Inflammatory macrophage (primary cell): ENCODE results near the gene ODAD3.
"Not testable (repeated sequence)": the region's sequence is repeated elsewhere in the genome, so short reads cannot be mapped to it uniquely, and the experiment has no call there.

Source experiments
- DNase-seq, 2 donors: peaks; one replicate each; pipeline ENCODE4 v3.0.0-alpha.2; 2020 to 2022

Gene ODAD3

GRCh38 chr19:11401808-11402543, 32.9 kb downstream of the ODAD3 start:
- DNase-seq = no peak

DNA sequence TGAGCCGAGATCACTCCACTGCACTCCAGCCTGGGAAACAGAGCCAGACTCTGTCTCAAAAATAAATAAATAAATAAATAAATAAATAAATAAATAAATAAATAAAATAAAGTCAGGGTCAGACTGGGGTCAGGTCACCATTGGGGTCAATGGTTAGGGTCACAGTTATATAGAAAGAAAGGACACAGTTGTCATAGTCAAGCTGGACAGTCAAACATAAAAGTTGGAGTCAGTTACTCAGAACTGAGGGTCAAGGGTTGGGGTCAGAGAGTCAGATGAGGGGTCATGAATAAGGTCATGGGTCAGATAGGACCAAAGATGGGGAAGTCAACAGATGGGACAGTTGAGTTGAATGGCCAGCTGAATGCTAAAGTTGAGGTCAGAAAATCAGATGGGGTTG, 34.1 kb downstream of the ODAD3 start:
- DNase-seq = no peak

- DNase-seq = no peak
Measured at GRCh38 chr19:11399667-11400066, 35.3 kb downstream of the ODAD3 start.

DNA sequence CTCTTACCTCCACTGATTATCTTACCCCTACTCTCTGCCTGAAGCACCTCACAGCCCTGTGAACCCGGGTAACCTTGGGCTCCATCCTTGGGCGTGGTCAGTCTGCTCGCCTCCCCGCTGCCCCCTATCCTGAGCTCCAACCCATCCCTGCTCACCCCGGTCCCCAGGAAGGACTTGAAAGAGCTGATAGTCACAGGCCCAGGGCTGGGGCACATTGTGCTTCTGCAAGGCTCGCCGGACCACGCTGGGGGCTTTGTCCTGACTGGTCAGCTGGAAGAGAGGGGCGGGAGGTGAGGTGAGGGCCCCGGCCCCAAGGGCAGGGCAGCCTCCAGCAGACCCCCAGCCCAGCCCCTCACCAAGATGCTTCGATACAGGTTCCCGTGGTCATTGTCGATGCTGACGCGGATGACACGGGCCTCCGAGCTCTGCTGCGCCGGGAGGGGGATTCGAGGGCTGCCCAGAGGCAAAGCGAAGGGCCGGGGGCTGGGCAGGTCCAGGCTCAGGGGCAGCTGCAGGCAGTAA, 37.8 kb downstream of the ODAD3 start:
- no peak for DNase-seq

- DNase-seq = no peak
Measured at GRCh38 chr19:11390933-11391680, 43.8 kb downstream of the ODAD3 start.

DNA sequence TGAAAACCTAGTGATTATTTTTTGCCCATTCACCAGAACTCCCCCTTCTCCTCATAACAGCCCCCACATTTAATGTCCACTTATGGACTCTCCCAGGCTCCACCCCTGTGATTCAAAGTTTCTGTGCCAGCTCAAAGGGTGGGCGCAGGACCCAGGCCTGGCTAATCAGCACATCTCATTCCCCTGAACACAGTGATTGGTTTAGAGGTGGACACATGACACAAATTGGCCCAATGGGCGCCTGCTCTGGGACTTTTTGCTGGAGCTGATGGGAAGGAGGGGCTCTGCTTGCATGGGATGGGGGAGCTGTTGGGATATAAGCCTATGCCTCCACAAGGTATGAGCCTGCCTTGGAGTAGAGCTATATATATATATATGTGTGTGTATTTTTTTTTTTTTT, 44.6 kb downstream of the ODAD3 start:
- DNase-seq = no peak

- peak; percentile 66 to 76 for DNase-seq
Measured at GRCh38 chr19:11387162-11388034, 47.5 kb downstream of the ODAD3 start.

DNA sequence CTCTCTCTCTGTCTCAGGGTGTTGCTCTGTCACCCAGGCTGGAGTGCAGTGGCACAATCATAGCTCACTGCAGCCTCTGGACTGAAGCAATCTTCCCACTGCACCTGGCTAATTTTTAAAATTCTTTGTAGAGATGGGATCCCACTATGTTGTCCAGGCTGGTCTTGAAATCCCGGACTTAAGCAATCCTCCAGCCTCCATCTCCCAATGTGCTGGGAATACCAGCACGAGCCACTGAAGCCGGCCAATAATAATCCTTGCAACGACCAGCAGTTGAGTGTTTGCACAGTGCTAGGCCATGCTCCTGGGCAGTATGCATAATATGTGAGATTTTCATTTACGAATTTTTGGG, 50.2 kb downstream of the ODAD3 start:
- DNase-seq = no peak

- no peak for DNase-seq
Measured at GRCh38 chr19:11383706-11384048, 51.2 kb downstream of the ODAD3 start.

DNA sequence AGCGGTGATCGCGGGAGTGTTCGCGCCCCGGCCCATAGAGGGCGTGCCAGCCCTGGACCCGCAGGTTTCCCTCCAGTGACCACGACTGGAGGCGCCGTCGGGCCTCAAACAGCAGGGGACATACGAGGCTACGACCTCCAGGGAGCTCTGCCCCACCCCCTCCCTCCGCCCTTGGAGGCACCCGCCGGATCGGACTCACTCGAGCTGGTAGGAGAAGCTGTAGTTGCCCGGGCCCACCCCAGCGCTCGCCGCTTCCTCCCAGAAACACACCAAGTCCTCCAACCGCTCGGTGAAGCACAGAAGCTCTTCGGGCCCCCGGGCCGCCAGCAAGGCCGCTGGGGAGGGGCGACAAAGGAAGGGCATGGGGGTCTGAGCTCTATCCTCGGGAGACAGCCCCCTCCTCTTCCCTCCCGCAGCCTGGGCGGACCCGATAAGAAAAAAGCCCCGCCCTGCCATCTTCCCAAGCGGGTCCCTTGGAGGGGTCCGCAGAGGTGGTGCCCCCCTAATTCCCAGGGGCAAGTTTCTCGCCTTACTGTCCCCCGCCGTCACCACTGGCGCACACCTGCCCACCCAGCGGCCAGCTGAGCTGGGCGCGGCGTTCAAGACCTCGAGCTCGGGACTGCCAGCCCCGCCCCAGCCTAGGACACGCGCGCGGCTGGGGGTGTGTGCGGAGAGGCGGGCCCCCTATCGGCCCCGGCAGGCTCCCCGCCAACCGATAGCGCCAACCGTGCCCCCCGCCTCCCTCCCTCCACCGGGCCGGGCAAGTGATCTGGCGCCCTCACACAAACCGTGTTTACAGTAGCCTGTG, 51.8 kb downstream of the ODAD3 start:
- DNase-seq = peak; percentile 46 to 56

GRCh38 chr19:11380653-11381537, 54.0 kb downstream of the ODAD3 start:
- DNase-seq = peak; percentile 94 to 95

DNA sequence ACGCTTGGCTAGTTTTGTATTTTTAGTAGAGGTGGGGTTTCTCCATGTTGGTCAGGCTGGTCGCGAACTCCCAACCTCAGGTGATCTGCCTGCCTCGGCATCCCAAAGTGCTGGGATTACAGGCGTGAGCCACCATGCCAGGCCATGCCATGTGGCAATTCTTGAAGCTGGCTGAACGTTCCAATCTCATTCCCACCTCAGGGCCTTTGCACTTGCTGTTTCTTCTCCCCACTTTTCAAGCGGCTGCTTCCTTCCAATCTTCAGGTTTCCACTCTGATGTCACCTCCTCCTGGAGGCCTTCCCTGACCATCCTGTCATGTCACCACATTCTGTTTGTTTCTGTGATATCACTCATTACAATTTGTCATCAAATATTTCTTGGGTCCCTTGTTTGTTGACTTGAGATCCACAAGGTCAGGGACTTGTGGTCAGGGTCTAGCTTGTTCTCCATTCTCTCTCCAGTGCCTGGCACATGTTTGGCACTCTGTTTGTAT, 55.0 kb downstream of the ODAD3 start:
- no peak for DNase-seq

- DNase-seq = not testable (repeated sequence)
Measured at GRCh38 chr19:11379269-11379845, 55.6 kb downstream of the ODAD3 start.

DNA sequence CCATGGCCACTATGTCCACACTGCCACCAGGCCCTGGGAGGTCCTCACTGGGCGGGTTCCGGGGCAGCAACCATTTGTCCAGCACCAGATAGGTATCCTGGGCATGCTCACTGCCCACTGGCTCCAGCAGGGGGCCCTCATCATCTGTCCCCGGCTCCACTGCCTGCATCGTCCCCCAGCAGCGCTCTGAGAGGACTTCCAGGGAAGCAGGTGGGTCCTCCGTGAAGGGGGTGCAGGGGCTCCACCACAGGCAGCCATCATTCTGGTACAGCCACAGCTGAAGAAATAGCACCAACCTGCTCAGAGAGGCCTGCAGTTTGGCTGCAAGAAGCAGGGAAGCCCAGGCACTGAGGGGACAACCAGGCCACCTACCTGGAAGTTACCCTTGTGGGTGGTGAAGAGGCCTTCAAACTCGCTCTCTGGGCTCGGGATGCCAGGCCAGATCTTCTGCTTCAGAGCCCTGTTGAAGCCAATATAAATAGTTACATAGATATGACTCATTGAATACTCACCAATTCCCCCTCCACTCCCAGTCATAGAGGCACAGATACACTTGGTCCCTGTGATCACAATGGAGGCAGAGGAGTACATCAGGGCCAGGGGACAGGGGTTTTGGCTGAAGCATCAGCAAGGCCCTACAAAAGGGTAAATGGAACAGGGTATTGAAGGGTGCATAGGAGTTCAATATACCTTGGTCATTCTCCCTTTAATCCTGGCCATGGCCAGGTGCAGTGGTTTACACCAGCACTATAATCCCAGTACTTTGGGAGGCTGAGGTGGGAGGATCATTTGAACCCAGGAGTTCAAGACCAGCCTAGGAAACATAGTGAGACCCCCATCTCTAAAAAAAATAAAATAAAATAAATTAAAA, 56.4 kb downstream of the ODAD3 start:
- peak in 1 of 2 donors; percentile 42 for DNase-seq

DNA sequence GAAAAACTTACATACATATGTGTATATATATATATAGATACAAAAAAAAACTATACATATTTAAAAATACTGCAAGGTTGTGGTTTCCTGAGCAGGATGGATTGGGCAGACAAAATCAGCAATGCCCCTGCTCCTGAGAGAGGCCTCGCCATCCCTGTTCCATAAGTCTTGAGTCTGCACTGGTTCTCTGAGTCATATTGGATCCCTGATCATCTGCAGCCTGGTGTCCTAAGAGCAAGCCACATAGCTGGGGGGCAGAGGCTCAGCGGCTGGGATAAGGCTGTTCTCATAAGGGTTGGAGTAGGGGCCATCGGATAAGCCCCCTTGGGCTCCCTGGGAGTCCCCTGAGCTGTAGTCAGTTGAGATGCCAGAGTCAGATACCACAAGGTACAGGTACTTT, 57.2 kb downstream of the ODAD3 start:
- DNase-seq = no peak

DNA sequence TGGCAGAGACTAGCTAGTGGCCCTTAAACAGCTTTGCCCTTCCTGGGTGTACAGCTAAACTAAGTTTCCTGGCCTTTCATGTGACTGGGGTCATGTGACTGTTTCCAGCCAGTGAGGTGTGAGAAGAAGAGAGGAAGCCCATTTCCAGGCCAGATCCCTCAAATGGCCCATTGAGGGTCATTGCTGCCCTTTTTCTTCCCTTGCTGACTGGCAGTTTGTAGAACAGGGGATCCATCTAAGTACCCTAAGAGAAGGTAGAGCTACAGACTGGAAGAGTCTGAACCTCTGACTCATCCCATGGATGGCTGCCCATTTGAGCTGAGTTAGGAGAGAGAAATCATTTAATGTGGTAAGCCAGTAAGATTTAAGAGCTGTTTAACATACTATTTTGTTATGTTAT, 57.7 kb downstream of the ODAD3 start:
- DNase-seq = peak; percentile 73 to 76

DNA sequence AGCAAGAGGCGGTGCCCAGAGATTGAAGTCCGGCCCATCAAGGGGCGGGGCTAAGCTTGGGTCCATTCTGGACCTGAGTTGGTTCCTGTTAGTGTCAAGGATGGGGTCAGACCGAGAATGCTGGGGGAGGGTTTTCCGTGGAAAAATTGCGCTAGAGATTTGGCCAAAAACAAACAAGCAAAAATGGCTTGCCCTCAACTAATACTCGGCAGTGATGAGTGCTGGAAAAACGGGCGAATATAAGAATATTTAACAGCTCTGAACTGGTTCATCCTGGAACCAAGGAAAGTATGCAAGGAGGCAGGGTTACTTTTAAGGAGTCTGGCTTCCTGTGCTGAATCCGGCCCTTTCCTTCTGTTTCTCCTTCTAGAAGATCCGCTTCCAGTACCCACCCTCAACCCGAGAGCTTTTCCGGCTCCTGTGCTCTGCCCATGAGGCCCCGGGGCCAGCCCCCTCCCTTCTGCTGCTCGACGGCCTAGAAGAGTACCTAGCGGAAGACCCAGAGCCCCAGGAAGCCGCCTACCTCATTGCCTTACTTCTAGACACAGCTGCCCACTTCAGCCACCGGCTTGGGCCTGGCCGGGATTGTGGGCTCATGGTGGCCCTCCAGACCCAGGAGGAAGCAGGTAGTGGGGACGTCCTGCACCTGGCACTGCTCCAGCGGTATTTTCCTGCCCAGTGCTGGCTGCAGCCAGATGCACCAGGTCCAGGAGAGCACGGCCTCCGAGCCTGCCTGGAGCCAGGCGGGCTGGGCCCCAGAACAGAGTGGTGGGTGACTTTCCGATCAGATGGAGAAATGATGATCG, 59.6 kb downstream of the ODAD3 start:
- peak; percentile 23 to 34 for DNase-seq

GRCh38 chr19:11374433-11375142, 60.3 kb downstream of the ODAD3 start, which contains the start of gene SWSAP1:
TSS of gene SWSAP1 (plus strand) at chr19:11374666. CDS start at chr19:11374681, 15 bp downstream.
- DNase-seq = peak; percentile 100
